Measurements from ENCODE around the gene YOD1.

Gene YOD1

GRCh38 chr1:207032528-207033017 is 18.4 kb downstream of the YOD1 start, which contains the start of gene C1orf116:
Gene C1orf116 (minus strand): TSS chr1:207032756. CDS start chr1:207027598, 5,158 bp downstream.
- ChIA-PET CTCF (interaction anchor here (1.0 to 8.1 kb wide), 3 partner anchors 8 to 34 kb away, joined by 4 to 53 read pairs (median 4); partner anchors contain the start of gene YOD1), POLR2A (no interaction called here)
- DNase-seq (ENCODE audit: low read depth, low spot score), result no peak
- no peak within 1 kb of the TSS for H3K4me3 ChIP-seq (ENCODE audit: low read depth, low read length)
- TF ChIP-seq CTCF (IDR thresholded peaks at IDR 0.05; ENCODE audit: insufficient read depth, low read length, missing control alignments), result no peak

- TF ChIP-seq CTCF (IDR thresholded peaks at IDR 0.05; ENCODE audit: insufficient read depth, low read length, missing control alignments), result no peak
- no peak for DNase-seq (ENCODE audit: low read depth, low spot score)
- H3K4me3 ChIP-seq (ENCODE audit: low read depth, low read length), result no peak overlapping the region
- ChIA-PET POLR2A (no interaction called here), CTCF (interaction anchor here (0.9 to 8.1 kb wide), 4 partner anchors 9 to 33 kb away, joined by 3 to 53 read pairs (median 4); partner anchors contain the start of gene YOD1)
These were observed 19.3 kb downstream of the YOD1 start for GRCh38 chr1:207031632-207032264.

GRCh38 chr1:207031016-207031415 is 20.0 kb downstream of the YOD1 start:
- no peak for DNase-seq (ENCODE audit: low read depth, low spot score)
- H3K4me3 ChIP-seq (ENCODE audit: low read depth, low read length), result no peak overlapping the region
- TF ChIP-seq CTCF (IDR thresholded peaks at IDR 0.05; ENCODE audit: insufficient read depth, low read length, missing control alignments), result no peak
- ChIA-PET POLR2A (no interaction called here), CTCF (interaction anchor here (0.6 to 8.1 kb wide), 4 partner anchors 18 to 48 kb away, joined by 3 to 53 read pairs (median 4); partner anchors contain the start of gene YOD1)

- TF ChIP-seq CTCF (IDR thresholded peaks at IDR 0.05; ENCODE audit: insufficient read depth, low read length, missing control alignments), result no peak
- no peak overlapping the region for H3K4me3 ChIP-seq (ENCODE audit: low read depth, low read length)
- ChIA-PET POLR2A (no interaction called here), CTCF (interaction anchor here (0.6 to 8.1 kb wide), 5 partner anchors 9 to 48 kb away, joined by 3 to 53 read pairs (median 4); partner anchors contain the start of gene YOD1)
- no peak for DNase-seq (ENCODE audit: low read depth, low spot score)
These were observed 20.4 kb downstream of the YOD1 start for GRCh38 chr1:207030522-207031009.

GRCh38 chr1:207029701-207030521 is 21.1 kb downstream of the YOD1 start:
- TF ChIP-seq CTCF (IDR thresholded peaks at IDR 0.05; ENCODE audit: insufficient read depth, low read length, missing control alignments), result no peak
- ChIA-PET POLR2A (interaction anchor here (0.7 kb wide), 1 partner anchor 384 kb away, joined by 3 read pairs; no protein-coding TSS in a partner anchor), CTCF (interaction anchor here (1.1 to 8.1 kb wide), 5 partner anchors 9 to 49 kb away, joined by 3 to 53 read pairs (median 4); partner anchors contain the start of gene YOD1)
- H3K4me3 ChIP-seq (ENCODE audit: low read depth, low read length), result no peak overlapping the region
- no peak for DNase-seq (ENCODE audit: low read depth, low spot score)
